ENCODE measurements around the gene KAT7. TPM values are rescaled to one million over a fixed set of nuclear protein-coding genes. Genes with fewer than 3 reads are reported as not detected.
A peak's percentile ranks its signal among the peaks of the same experiment; 100 is the strongest.

KAT7 gene
- total RNA-seq, 1 donor from 2014 or later: 32.2 TPM

DNA sequence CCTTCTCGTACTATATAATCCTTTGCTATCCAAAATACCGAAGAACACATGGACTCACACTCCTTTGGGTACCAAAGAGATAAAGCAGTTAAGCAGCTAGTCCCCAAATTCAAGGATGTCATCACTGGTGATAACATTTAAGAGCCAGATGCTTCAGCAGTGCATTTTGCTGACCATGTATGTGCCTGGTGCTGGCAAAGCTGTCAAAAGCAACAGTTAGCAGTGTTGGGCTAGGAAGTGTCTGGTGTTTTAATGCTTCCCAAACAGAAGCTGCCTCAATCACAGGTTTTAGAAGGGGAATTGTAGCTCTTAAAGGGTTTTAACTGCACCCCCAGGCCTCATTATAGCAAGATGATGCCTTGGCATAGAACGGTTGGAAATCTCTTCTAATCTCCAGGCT lies 29.3 kb upstream of the KAT7 start:
- FAIRE-seq: no peak

DNA sequence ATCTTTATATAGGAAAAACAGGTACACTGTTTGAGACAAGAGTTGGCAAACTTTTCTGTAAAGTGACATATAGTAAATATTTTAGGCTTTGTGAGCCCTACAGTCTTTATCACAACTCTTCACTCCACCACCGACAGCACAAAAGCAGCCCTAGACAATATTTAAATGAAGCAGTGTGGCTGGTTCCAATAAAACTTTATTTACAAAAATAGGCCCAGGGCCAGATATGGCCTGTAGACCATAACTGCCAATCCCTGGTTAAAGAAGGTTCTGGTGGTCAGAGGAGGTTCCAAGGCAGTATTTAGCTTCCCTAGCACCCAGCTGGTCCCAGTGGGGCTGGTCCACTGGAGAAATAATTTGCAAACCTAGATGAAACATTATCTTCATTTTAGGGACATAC lies 28.2 kb upstream of the KAT7 start:
- DNase-seq (ENCODE audit: low spot score in 2 of 2) (no peak), FAIRE-seq (no peak)

More for the DNA sequence above, 29.3 kb upstream of the KAT7 start:
- DNase-seq (ENCODE audit: low spot score in 2 of 2): no peak

DNA sequence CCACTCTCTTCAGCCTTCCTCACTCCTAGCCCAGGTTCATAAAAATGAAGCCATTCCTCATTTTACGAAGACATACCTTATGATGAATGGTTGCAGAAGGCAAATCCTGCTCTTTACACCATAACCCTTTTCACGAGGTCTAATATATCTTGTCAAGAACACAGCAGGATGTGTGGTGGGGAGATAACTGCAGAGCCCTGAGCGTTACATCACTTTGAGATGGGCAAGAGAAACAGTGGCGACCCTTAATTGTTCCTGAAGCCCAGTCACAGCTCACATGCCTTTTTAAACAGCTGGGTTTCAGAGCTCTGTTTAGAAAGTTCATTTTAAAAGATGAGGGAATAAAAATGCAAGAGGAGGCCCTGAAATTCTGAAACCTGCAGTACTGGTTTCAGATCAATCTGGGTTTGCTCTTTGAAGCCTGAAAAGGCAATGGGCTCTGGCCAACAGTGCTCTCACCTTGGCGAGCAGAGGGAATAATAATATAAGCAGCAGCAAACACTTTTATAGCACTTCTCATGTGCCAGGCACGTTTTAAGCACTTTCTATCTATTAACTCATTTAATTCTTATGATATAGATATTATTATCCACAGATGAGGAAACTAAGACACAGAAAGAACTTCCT lies 27.4 kb upstream of the KAT7 start:
- FAIRE-seq (no peak), DNase-seq (ENCODE audit: low spot score in 2 of 2) (no peak)

DNA sequence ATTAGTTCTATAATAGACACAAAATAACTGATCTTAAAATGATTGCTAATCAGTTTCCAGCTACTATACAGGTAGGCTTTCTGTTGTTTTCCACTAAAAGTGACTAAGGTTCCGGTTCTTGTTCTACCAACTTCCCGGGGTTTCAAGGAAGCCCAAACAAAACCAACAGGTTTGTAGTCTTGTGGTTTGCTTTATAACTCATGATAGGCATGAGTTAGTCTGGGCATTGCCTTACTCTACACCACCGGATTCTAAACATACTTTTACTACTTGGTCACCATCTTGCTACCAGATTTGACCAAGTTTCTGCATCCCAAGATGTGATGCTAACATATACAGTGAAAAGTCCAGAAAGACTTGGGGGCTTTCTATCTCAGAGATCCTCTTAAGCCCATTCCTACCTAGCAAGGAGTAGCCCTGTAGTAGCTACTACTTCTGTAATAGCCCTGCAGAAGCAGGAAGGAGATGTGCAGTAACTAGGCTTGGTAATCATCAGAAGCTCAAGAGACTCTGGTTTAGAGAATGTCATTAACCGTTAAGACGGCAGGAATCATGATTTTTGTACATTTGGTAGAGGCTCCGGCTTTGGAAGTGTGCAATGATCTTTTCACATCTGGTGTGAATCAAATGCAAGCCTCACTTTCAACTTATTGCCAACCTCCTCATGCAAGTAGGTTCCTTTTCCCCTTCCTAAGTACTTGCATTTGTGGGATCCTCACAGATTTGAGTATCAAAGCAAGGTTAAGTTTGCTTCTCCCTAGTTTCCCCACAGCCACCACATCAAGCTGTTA lies 26.1 kb upstream of the KAT7 start:
- no peak for DNase-seq (ENCODE audit: low spot score in 2 of 2)
- no peak for FAIRE-seq

DNA sequence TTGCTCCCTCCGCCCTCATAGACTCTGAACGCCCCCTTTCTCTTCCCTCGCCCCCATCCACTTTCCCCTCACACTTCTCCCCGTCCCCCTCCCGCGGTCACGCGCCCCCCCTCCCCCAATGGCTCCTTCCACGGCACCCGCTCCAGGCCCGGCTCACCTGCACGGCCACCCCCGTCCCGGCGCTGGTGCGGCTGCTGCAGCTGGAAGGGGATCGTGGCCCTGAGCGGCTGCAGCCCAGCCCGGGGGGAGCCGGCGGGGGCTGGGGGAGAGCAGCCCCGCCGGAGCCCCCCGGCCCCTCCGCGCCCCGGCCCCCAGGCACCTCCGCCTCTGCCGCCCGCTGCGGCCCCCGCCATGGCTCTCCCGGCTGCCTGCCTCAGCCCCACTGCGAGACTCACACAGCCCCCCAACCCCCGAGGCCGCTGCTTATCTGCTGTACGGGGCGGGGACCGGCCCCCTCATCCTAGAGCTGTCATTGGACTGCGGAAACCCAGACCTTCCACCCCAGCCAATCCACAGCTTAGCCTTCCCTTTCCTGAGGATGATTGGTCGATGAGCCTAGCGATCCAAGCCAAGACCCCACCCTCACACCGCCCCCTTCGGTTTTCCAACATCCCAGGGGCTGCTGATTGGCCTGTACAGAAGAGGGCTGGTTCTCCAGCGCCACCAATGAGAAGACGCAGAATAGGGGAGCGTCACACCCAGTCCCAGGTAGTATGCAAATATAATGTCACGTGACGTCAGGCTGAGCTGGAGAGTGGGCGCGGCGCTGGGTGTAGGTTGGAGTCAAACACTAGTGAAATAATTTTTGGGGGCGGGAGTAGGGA lies 24.5 kb upstream of the KAT7 start, which contains the start of gene FAM117A:
FAM117A (minus strand) TSS at position 397 of the 824 bp plus-strand sequence; CDS start at position 353, 44 bp downstream.
- DNase-seq (ENCODE audit: low spot score in 2 of 2) (peak; percentile 97 to 99), FAIRE-seq (peak; percentile 26)

DNA sequence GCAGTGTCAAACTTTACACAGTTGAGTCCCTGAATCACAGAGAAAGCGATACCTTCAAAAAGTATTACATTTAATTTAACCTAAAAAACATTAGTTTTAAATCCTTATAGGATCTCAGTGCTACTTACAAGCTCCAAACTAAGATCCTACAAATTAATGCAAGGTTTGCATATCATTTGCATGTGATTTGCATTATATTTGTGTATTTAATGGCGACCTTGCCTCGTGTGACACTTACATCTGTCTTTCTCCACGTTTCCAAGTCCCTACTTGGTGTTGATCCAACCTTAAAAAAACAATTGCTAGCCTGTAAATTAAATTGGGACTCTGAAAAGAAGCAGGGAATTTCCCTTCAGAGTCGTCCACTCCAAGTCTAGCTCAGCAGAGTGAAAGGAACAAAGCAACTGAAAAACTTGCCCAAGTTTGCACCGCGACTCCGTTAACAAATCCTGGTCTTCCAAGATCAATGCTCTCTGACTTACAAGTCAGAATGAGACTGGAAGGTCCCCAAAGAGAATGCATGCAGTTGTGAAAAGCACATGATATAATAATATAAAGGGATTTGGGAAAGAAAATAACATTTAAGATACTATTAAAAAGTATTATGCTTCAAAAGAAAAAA lies 23.8 kb upstream of the KAT7 start:
- FAIRE-seq: no peak

DNA sequence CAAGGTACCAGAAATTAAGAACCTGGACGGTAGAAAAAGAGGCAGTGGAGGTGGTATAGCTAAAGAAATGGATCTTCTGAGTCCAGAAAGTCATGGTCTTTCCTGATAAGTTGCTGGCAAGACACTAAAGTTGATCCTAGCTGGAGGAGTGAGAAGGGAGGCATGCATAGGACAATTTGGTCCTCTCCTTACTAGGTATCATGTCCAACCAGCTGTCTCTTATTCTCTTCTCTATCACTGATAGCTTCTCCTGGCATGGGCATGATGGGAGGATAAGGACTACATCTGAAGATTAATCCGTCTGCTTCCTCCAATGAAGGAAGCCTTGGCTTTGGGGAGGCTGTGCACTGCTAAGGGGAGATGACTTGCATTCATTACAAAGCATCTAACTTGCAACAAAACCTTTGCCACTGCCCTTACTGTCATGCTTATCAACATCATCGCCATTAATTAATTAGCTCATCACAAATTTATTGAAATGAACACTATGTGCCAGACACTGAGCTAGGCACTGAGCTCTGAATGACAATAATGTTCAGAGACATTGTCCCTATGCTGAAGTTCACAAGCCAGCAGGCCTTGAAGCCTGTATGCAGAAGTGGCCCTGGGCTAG lies 21.5 kb upstream of the KAT7 start:
- no peak for FAIRE-seq

More for the DNA sequence above, 23.8 kb upstream of the KAT7 start:
- no peak for DNase-seq (ENCODE audit: low spot score in 2 of 2)

DNA sequence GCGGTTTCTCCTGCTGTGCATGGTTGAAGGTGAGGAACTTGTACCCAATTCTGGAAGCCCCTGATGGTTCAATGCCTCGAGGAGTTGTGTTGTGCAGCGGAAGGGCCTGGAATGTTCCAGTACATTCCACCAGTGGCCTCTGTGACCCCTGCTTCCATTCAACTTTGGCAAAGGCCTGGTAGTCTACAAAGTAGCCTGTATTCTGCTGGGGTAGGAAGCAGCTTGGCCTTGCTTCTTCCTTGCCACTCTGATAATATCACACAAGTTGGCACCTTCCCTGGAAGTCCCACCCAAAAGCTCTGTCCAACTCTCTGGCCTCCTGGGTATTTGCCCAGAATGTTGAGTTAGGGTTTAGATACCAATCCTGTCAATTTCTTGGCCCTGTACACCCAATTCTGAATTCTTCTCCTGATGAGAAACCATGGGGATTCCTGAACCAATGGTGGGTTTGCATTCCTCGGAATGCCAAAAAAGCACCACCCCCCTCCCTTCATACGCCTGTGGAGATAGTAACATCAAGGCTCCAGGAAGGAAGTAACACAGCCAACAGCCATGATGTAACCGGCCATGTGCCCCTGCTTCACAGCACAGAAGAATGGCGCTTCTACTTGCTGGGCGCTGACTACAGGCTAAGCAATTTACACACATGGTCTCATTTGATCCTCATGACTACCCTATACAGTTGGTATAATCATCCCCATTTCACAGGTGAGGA lies 12.8 kb upstream of the KAT7 start:
- no peak for FAIRE-seq
- DNase-seq (ENCODE audit: low spot score in 2 of 2): no peak

More for the DNA sequence above, 21.5 kb upstream of the KAT7 start:
- DNase-seq (ENCODE audit: low spot score in 2 of 2): no peak

DNA sequence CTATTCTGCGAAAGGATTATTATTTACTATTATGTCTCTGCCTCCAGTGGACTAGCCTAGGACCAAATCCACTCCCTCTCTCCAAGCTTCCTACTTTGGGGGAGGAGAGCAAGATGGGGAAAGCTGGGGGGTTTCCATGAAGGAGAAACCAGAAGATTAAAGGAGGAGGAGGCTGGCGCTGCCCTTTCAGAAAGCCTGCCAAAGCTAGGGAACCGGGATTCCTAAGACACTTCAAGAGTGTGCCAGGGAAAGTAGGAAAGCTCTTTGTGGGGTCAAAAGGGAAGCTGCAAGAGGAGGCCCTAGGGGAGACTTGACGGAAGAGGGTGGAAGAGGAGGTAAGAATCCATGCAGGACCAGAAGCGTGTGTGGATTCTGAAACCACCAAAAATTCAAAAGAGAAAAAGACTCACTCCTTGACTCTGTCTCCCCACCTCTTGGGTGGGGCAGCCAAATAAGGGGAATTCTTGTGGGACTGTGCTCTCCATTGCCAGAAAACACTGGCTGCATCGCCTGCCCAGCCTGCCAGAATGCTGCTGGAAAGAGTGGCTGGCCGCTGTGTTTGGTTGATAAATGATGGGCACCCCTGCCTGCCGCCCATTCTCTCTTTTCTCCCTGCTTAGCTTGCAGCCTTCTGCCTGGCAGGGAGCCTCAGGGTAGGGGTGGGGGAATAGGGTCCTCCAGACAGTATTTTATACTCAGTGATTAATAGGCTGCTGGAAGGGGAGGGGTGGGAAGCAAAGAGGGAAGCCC lies 11.8 kb upstream of the KAT7 start:
- DNase-seq (ENCODE audit: low spot score in 2 of 2): no peak
- FAIRE-seq: no peak

DNA sequence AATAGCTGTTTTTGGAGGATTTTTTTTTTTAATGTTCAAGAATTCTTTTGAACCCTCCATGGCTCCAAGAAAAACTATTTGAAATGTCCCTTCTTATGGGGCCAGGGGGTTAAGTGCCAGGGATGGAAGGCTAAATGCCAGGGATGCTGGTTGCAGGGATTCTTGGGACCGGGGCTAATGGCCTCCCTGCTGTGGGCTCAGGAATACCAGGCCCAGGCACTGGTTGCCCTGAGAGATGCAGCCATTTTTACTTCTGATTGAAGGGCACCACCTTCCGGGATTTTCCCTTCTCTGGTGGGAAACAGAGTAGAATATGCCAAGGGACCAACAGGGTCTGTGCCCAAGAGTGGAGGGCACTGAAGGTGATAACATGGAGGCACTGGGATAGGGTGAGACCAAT lies 10.9 kb upstream of the KAT7 start:
- DNase-seq (ENCODE audit: low spot score in 2 of 2): no peak
- FAIRE-seq: no peak

DNA sequence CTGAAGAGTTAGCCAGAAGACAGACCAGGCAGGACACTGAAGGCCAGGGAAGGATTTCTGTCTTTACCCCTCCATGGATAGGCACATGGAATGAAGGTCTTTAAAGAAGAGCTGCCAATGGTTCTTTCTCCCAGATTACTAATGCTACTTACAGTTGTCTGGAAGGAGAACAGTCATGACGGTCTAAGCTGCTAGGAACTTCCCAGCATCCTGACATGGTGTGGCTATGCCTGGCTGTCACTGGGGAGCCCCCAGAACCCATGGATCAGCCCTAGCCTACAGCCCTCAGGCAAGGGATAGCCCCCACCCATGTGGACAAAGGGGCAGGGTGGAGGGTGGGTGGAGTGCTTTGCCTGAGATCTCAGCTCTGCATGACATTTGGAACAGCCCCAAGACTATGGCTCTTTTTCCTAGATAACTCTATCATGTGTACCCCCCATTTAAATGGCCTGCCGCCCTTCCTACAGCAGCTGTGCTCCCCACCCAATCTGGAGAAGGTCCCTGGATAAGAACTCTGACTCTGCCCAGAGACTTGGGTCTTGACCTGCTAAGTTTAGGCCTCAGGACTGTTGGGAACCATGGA lies 9.2 kb upstream of the KAT7 start:
- no peak for DNase-seq (ENCODE audit: low spot score in 2 of 2)
- FAIRE-seq: no peak

DNA sequence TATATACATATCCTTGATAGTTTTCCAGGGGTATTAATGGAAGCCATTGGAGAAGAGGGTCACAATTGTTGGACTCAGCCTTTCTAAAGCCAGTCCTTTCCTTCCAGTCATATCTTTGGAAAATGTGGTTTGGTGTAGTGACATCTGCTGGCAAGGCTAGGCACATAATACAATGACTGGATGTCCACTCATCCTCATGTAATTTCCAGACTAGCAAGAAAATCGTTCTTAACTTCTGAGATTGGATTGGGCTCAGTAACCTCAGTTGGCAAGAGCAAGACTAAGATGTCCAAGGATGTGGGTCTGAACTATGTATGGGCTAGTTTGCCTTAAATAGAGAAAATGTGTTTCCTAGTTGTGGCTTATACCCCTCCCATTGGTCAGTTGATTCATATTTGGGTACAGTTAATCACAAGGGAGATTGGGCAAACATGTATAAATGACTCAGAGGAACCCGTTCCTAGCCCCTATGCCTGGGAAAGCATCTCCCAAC lies 8.7 kb upstream of the KAT7 start:
- DNase-seq (ENCODE audit: low spot score in 2 of 2) (no peak), FAIRE-seq (no peak)

DNA sequence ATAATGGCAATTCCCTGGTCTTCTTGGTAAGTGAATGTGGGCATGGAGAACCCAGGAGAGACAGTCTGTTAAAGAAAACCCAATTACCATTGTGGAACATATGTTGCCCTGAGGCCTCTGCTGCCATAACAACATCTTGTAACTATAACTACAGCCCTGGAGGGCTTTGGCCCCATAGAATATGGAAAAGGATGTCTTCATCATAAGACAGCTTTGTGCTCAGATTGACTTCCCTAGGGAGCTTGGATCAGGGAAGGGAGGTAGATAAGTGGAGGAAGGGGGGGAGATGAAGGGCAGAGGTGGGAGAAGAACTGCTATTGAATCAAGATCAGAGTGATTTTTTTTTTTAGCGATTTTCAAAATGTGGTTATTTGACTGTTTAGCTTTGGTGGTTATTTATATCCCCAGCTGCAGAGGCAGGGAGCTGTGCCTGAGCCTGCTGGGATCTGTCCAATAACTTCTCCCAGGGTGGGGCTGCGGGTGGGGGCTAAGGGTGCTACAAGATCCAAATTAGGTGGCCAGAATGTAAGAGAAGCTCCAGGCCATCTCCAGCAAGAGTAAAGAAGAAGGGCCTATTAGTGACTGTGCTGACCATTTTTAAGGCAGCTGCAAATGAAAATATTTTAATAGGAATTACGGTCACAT lies 5.3 kb upstream of the KAT7 start:
- no peak for DNase-seq (ENCODE audit: low spot score in 2 of 2)

DNA sequence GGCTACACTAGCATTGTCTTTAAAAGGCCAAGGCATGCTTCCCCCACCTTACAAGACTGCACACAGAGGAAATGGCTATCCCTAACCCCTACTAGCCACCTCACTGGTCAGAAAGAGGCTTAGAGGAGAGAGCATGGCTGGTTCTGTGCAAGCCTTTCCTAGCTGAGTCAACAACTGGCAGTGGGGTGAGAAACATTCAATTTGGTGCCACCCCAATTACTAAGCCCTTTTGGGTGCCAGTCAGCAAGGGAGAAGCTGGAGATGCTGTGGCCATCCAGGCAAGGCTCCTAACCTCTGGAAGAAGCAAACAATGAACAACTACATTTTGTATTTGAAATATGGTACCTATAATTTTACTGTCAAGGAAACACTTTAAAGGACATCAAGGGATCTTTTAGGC lies 4.7 kb upstream of the KAT7 start:
- FAIRE-seq: no peak
- DNase-seq (ENCODE audit: low spot score in 2 of 2): no peak

More for the DNA sequence above, 5.3 kb upstream of the KAT7 start:
- FAIRE-seq: no peak

DNA sequence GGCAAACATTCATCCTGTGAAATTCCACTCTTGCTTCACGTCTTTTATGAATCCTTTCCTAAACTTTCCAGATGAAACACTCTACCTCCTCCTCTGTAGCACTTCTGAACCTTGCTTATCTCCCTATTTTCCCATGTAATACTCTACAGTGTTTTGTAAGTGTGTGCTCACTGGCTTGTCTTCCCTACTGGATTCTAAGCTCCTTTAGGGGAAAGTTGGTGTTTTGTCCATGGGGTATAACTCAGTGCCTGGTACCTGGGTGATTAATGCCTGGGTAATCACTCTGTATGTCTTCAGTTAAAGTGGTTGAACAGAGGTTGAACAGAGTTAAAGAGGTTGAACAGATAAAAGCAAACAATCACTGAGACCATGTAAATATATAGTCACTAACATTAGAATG lies 3.8 kb upstream of the KAT7 start:
- no peak for DNase-seq (ENCODE audit: low spot score in 2 of 2)
- no peak for FAIRE-seq

DNA sequence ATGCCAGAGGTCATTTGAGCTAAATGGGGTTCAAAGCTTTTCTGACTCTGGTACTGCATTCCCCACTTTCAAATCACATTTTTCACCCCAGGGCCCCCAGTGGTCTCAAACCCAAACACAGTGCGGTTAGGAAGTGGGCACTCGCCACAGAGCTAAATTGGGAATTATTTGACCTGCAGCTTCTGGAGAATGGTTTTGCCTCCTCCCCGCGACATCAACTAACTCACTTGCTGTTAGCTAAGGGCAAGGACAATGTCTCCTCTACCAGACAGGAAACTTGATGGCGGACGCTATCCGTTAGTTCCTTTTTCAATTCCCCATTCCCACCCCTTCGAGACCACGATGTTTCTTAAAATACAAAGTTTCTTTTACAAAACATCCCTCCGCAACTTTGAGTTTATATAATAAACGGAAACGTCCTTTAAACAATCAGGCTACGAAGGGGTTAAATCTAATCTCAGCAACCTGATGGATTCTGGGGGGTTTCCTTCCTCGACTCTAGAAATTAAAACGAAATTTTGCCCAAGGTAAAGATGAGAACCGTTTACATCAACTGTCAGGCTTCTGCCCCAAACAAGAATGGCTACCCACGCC lies 500 bp upstream of the KAT7 start:
- no peak for FAIRE-seq
- DNase-seq (ENCODE audit: low spot score in 2 of 2): no peak

DNA sequence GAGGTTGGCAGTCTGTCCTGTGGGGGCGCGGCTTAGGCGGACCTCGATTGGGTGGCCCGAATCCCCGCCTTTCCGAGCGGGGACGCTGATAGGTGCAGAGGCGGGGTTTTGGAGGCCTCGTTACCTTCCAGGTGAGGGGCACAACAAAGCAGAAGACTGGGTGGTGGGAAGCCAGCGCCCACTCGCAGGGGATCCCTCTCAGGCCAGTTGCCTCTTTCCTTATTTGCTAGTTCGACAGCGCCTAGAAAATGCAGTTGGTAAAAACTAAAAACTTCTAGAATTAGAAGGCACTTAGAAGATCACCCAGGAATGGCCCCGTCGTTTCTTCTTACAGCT lies 730 bp downstream of the KAT7 start:
- no peak for FAIRE-seq
- no peak for DNase-seq (ENCODE audit: low spot score in 2 of 2)

DNA sequence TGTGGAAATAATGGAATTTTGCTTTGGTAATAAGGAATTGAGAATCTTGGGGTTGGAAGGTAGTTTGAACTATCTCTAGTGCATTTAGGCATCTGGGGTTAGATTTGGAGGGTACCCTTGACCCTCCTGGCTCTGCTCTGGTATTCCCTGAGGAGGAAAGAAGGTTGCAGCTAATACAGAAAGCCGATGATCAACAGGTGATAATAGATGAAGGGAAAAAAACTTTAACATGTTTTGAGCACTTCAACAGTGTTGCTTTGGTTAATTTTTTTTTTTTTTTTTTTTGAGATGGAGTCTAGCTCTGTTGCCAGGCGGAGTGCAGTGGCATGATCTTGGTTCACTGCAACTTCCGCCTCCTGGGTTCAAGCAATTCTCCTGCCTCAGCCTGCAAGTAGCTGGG lies 4.8 kb downstream of the KAT7 start:
- DNase-seq (ENCODE audit: low spot score in 2 of 2) (no peak), FAIRE-seq (no peak)

Data from frontal cortex (tissue), 4 donors.